ENCODE data around the gene CBX1.
A peak's percentile ranks its signal among the peaks of the same experiment; 100 is the strongest.

CBX1 gene

DNA sequence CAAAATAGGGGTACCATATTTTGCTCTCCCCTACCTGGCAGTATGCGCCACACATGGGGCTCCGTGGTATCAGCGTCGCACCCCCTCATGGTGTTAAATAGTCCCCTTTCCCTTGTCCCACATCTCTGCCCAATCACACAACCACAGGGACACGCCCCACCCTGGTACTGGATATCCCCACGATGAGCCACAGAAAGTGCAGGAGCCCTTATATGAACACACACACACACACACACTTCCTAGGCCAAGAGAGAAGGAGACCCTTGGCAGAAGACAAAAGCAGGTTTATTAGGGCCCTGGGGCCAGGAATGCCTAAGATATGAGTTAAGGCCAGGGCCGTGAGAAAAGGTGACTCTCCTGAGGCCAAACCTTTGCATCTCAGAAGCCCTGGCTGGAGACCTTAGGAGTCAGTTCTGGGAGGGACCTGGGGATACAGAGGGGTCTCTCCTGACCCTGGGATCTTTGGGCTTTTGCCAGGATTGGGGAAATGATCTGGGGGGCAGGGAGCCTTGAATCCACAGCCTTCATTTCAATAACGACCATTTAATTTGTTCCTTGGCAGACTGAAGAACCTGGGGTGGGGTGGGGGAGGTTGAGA lies 75.3 kb downstream of the CBX1 start:
- DNase-seq: no peak

DNA sequence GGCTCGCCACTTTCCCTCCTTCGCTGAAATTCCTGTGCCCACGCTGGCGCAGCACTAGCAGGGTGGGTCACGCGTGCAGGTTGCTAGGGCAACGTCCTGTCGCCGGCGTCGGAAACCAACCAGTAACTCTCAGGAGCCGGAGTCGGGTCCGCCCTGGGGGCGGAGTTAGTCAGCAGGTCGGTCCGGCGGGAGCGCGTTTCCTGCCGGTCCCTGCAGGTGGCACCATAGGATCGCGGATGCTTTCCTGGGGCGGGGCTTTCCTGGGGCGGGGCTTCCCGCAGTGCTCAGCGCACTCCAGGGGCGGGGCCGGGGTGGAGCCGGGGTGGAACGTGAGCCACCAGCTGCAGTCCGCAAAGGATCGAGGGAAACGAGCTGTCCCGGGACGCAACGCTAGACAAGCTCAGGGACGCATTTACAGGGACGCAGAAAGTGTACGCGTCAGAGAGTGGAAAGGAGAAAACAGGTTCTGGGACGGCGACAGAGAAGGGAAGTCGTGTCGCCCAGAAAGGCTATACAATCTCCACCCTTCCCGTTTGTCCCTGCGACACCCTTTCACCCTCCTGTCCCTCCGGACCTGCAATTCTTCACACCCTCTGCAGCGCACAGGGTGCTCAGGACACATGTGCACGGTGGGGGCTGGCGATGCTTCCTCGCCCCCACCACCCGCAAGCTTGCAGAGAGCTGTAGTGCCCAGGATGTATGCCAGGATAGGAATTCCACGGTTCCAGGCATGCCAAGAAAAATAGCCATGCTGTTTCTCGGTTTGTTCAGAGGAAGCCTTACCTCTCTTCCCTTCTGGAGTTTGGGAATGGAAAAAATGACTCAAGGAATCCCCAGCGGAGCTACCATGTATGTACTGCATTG lies 76.0 kb downstream of the CBX1 start:
- peak; percentile 79 to 98 (median 96) for DNase-seq

GRCh38 chr17:48024149-48025039 lies 76.9 kb downstream of the CBX1 start:
- peak in 6 of 14 donors; percentile 18 to 66 (median 54) for DNase-seq

GRCh38 chr17:48023400-48024148 lies 77.7 kb downstream of the CBX1 start:
- peak in 13 of 14 donors; percentile 39 to 90 (median 79) for DNase-seq

GRCh38 chr17:48022901-48023300 lies 78.4 kb downstream of the CBX1 start:
- DNase-seq: peak in 1 of 14 donors; percentile 39

GRCh38 chr17:48021934-48022333 lies 79.3 kb downstream of the CBX1 start:
- DNase-seq: no peak

Data from C1 segment of cervical spinal cord (tissue), 14 donors.